A549 (cell line): ENCODE data around the gene SLC17A5. TPM values are rescaled to one million over a fixed set of nuclear protein-coding genes. Genes with fewer than 3 reads are reported as not detected.

ENCODE experiments used
- ATAC-seq, 2 experiments: fragments of 200-7000 bp in 1 of 2; fragments of >200 bp in 1 of 2; cut with Nextera tagmentation in 1 of 2; cut with Tn5 transposase in 1 of 2; 3 replicates each; pipeline versions ENCODE4 v1.8.0 to v1.9.1; 2018 to 2020; ENCODE audit warnings: mild to moderate bottlenecking in 1 of 2, moderate library complexity in 1 of 2
- CTCF ChIA-PET: fragments of 300-600 bp; sonication (Branson Sonifier 250); formaldehyde crosslinking; extraction: SDS; loops from one replicate; lab custom pipeline; 2021; ENCODE audit warnings: antibody characterized with exemption, inconsistent platforms; lab: Yijun Ruan, JAX
- POLR2A ChIA-PET: fragments of 350-600 bp; formaldehyde crosslinking; extraction: SDS; loops from one replicate; lab custom pipeline; 2021; ENCODE audit warnings: antibody characterized with exemption, inconsistent platforms; lab: Yijun Ruan, JAX
- DNase-seq, 2 experiments: peaks; one replicate each; pipeline versions ENCODE4 v3.0.0 to v3.0.0-alpha.2; 2011 to 2016; ENCODE audit warnings: low read depth in 1 of 2, low spot score in 1 of 2
- FAIRE-seq: peaks from 2 replicates; lab custom pipeline; 2011; peaks lifted over from hg19 to GRCh38; lab: Jason Lieb, UNC
- H3K27ac ChIP-seq, 2 experiments: fragments of >200 bp; sonication (Bioruptor Twin); formaldehyde crosslinking; 3 replicates each; pipeline ENCODE4 v1.5.1; 2016 to 2017
- H3K4me1 ChIP-seq: fragments of >200 bp; sonication (Bioruptor Twin); formaldehyde crosslinking; 3 replicates; pipeline ENCODE4 v1.6.1; 2016
- H3K4me2 ChIP-seq: fragments of >200 bp; sonication (Bioruptor Twin); formaldehyde crosslinking; 3 replicates; pipeline ENCODE4 v1.6.1; 2016
- H3K4me3 ChIP-seq: fragments of >200 bp; sonication (Bioruptor Twin); formaldehyde crosslinking; 3 replicates; pipeline ENCODE4 v1.5.1; 2016
- H3K9me3 ChIP-seq: fragments of >200 bp; sonication (Bioruptor Twin); formaldehyde crosslinking; 3 replicates; pipeline ENCODE4 v1.6.1; 2016
- FOSB ChIP-seq: fragments of 250-450 bp; sonication (Bioruptor Pico); IDR thresholded peaks from 2 replicates; pipeline ENCODE4 v1.5.0; 2020; ENCODE audit warnings: mild to moderate bottlenecking, moderate library complexity
- FOSL2 ChIP-seq, 2 experiments: fragments of 450-650 bp in 1 of 2; fragments of >200 bp in 1 of 2; sonication (Bioruptor Twin) in 1 of 2; formaldehyde crosslinking; IDR thresholded peaks; 2 replicates each; pipeline versions ENCODE4 v1.5.0 to v1.6.1; 2016 to 2020; ENCODE audit warnings: mild to moderate bottlenecking in 1 of 2, moderate library complexity in 1 of 2
- HDAC2 ChIP-seq: fragments of 200-600 bp; sonication (generic); IDR thresholded peaks from 2 replicates; pipeline ENCODE4 v1.6.1; 2016
- HEYL ChIP-seq: fragments of 250-450 bp; sonication (Bioruptor Pico); IDR thresholded peaks from 2 replicates; pipeline ENCODE4 v1.8.0; 2021; ENCODE audit warnings: mild to moderate bottlenecking, moderate library complexity
- HOXB13 ChIP-seq: fragments of 250-450 bp; sonication (Bioruptor Pico); IDR thresholded peaks from 2 replicates; pipeline ENCODE4 v1.5.0; 2020; ENCODE audit warnings: low read depth, mild to moderate bottlenecking, moderate library complexity
- JUNB ChIP-seq: fragments of >200 bp; sonication (Bioruptor Twin); formaldehyde crosslinking; IDR thresholded peaks from 2 replicates; pipeline ENCODE4 v1.6.1; 2016
- KDM1A ChIP-seq: fragments of 200-600 bp; sonication (generic); IDR thresholded peaks from 2 replicates; pipeline ENCODE4 v1.6.1; 2016; ENCODE audit warnings: low read depth, mild to moderate bottlenecking
- MAFK ChIP-seq: fragments of 450-650 bp; IDR thresholded peaks from 2 replicates; pipeline ENCODE4 v1.6.1; 2014; ENCODE audit not compliant: partially characterized antibody
- MAZ ChIP-seq: fragments of 150-350 bp; IDR thresholded peaks from 2 replicates; pipeline ENCODE4 v1.6.1; 2014; ENCODE audit warnings: antibody characterized with exemption, low read depth, low read length, borderline replicate concordance
- NPAS2 ChIP-seq: fragments of 250-450 bp; sonication (Bioruptor Pico); IDR thresholded peaks from 2 replicates; pipeline ENCODE4 v1.8.0; 2022; ENCODE audit warnings: mild to moderate bottlenecking, moderate library complexity, borderline replicate concordance
- RCOR1 ChIP-seq: fragments of 150-350 bp; IDR thresholded peaks from 2 replicates; pipeline ENCODE4 v1.6.1; 2014; ENCODE audit warnings: antibody characterized with exemption, low read length, low read depth
- RNF2 ChIP-seq: fragments of 200-600 bp; sonication (generic); IDR thresholded peaks from 2 replicates; pipeline ENCODE4 v1.6.1; 2016; ENCODE audit warnings: low read depth, mild to moderate bottlenecking, antibody characterized with exemption, moderate library complexity, borderline replicate concordance
- TP53 ChIP-seq: fragments of 250-450 bp; sonication (Bioruptor Pico); IDR thresholded peaks from 2 replicates; pipeline ENCODE4 v1.5.0; 2021; ENCODE audit warnings: mild to moderate bottlenecking, moderate library complexity
- ZC3H11A ChIP-seq: fragments of 450-650 bp; IDR thresholded peaks from 2 replicates; pipeline ENCODE4 v1.6.1; 2014; ENCODE audit warnings: antibody characterized with exemption, mild to moderate bottlenecking
- WGBS: methylation state at CpG from one replicate; pipeline ENCODE4 v1.1.6; 2017; ENCODE audit errors: missing lambda C conversion rate; 5-methylcytosine and 5-hydroxymethylcytosine counted together
- polyA plus RNA-seq, 4 experiments: library from polyadenylated mRNA; depleted of rRNA in 3 of 4; stranded (reverse); fragments of >200 nt; fragmentation: RNase III in 1 of 4; extraction: RNeasy Plus Mini Kit Qiagen cat#74134 plus additional on column Dnase treatment in 1 of 4; gene quantifications; 2 replicates in 3 of 4; 3 replicates in 1 of 4; pipeline ENCODE4 v1.2.3, GENCODE V29; 2011 to 2017
- TF ChIP-seq, protein P1 (sequence below): fragments of 450-650 bp; IDR thresholded peaks from 2 replicates; pipeline ENCODE4 v1.6.1; 2014; ENCODE audit warnings: antibody characterized with exemption
- TF ChIP-seq, protein P2 (sequence below): fragments of 250-450 bp; sonication (Bioruptor Pico); IDR thresholded peaks from 2 replicates; pipeline ENCODE4 v1.5.0; 2020; ENCODE audit warnings: low read depth, mild to moderate bottlenecking, moderate library complexity
- TF ChIP-seq, protein P3 (sequence below): IDR thresholded peaks from 2 replicates; pipeline ENCODE4 v1.6.1; 2012; ENCODE audit warnings: low read depth, borderline replicate concordance
- TF ChIP-seq, protein P4 (sequence below): fragments of >200 bp; sonication (Bioruptor Twin); formaldehyde crosslinking; IDR thresholded peaks from 3 replicates; pipeline ENCODE4 v1.5.1; 2016

The SLC17A5 gene
- polyA plus RNA-seq, 2 of the 4 experiments (the other 2 are of a cell fraction): 10.0 to 10.6 TPM

DNA sequence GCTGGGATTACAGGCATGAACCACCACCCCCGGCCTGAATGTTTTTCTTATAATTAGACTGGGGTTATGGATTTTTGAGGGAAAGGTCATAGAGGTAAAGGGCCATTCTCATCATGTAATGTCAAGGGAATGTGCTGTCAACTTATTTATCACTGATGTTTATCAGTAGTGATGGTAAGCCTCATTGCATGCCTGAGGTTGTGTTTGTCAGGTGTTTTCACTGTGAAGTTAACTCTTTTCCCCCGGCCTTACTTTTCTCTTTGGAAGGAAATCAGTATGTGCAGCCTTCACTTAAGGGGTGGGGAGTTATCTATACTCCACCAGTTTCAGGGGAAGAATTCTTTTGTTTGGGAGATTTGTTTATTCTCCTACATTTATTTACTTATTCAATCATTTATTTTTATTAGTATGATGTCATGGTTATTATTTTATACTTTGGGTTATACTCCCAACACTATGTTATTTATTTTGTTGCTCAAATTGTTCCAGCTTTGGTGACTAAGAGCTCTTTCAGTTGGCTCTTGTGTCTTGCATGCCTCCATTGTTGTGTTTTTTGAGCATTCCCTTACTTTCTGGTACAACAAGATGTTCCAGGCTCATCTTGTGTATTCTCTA, 2.8 kb upstream of the SLC17A5 start:
- no peak overlapping the region for H3K4me2 ChIP-seq
- no peak for FAIRE-seq

DNA sequence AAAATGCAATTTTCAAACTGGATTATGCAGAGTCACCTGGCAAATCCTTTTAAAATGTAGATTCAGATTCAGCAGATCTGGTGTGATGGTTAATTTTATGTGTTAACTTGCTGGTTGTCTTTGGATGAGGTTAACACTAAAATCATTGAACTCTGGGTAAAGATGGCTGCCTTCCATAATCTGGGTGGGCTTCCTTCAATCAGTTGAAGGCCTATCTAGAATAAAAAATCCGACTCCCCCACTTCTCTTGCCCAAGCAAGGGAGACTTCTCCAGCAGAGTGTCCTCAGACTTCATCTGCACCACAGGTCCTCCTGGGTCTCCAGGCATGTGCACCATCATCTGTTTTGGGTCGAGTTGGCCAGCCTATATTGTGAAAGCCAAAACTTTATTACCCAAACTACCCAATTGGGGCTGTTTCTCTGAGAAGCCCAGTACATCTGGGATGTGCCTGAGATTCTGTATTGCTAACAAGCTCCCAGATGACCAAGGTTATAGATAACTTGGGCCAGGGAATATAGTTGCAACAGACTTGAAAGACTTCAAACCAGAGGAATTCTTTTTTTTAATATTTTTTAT, 1.6 kb upstream of the SLC17A5 start:
- peak overlapping the region; percentile 86 for H3K4me3 ChIP-seq
- POLR2A ChIA-PET: interaction anchor here (1.1 to 1.3 kb wide), 2 partner anchors 8 to 132 kb away, joined by 3 read pairs; no protein-coding TSS in a partner anchor
- TF ChIP-seq NPAS2 (CRISPR knock-in tag) (no peak), RCOR1 (no peak)
- TF ChIP-seq, protein P1, sequence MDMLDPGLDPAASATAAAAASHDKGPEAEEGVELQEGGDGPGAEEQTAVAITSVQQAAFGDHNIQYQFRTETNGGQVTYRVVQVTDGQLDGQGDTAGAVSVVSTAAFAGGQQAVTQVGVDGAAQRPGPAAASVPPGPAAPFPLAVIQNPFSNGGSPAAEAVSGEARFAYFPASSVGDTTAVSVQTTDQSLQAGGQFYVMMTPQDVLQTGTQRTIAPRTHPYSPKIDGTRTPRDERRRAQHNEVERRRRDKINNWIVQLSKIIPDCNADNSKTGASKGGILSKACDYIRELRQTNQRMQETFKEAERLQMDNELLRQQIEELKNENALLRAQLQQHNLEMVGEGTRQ: no peak
- TF ChIP-seq, protein P2, sequence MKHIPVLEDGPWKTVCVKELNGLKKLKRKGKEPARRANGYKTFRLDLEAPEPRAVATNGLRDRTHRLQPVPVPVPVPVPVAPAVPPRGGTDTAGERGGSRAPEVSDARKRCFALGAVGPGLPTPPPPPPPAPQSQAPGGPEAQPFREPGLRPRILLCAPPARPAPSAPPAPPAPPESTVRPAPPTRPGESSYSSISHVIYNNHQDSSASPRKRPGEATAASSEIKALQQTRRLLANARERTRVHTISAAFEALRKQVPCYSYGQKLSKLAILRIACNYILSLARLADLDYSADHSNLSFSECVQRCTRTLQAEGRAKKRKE (CRISPR knock-in tag): no peak
- TF ChIP-seq, protein P3, sequence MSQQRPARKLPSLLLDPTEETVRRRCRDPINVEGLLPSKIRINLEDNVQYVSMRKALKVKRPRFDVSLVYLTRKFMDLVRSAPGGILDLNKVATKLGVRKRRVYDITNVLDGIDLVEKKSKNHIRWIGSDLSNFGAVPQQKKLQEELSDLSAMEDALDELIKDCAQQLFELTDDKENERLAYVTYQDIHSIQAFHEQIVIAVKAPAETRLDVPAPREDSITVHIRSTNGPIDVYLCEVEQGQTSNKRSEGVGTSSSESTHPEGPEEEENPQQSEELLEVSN: no peak
- H3K4me2 ChIP-seq: peak overlapping the region; percentile 87
- peak overlapping the region; percentile 90 to 97 for H3K27ac ChIP-seq
- 89% methylated on average over 2 of the region's 2 CpGs for WGBS
- FAIRE-seq: no peak
- CTCF ChIA-PET: interaction anchor here (1.1 to 3.4 kb wide), 3 partner anchors 20 to 84 kb away, joined by 3 to 15 read pairs (median 8); no protein-coding TSS in a partner anchor
- no peak for DNase-seq
- no peaks in the 10 kb centered on the region for H3K9me3 ChIP-seq
- no peak for ATAC-seq
- H3K4me1 ChIP-seq: peaks cover 16% of the 10 kb centered on the region; the same call in 2 of the 3 replicates

More for the DNA sequence above, 2.8 kb upstream of the SLC17A5 start:
- Histone ChIP-seq H3K4me3 (no peak overlapping the region), H3K4me1 (peaks cover 16% of the 10 kb centered on the region; the same call in 2 of the 3 replicates), H3K9me3 (no peaks in the 10 kb centered on the region), H3K27ac (no peak overlapping the region)
- WGBS: 76% methylated on average over 2 of the region's 2 CpGs
- ATAC-seq (no peak), DNase-seq (no peak)
- POLR2A ChIA-PET: no interaction called here
- CTCF ChIA-PET: interaction anchor here (1.2 kb wide), 1 partner anchor 77 kb away, joined by 5 read pairs; no protein-coding TSS in a partner anchor
- TF ChIP-seq, protein P3: no peak
- TF ChIP-seq HOXB13 (no peak), KDM1A (no peak), HDAC2 (no peak), RNF2 (no peak), NPAS2 (CRISPR knock-in tag) (no peak), MAZ (no peak), TP53 (CRISPR knock-in tag) (no peak), JUNB (no peak), FOSL2 (IDR thresholded peaks at IDR 0.05) (no peak), FOSL2 (CRISPR knock-in tag; IDR thresholded peaks at IDR 0.05) (no peak), ZC3H11A (no peak), MAFK (no peak), FOSB (no peak), HEYL (no peak)
- TF ChIP-seq, protein P4, sequence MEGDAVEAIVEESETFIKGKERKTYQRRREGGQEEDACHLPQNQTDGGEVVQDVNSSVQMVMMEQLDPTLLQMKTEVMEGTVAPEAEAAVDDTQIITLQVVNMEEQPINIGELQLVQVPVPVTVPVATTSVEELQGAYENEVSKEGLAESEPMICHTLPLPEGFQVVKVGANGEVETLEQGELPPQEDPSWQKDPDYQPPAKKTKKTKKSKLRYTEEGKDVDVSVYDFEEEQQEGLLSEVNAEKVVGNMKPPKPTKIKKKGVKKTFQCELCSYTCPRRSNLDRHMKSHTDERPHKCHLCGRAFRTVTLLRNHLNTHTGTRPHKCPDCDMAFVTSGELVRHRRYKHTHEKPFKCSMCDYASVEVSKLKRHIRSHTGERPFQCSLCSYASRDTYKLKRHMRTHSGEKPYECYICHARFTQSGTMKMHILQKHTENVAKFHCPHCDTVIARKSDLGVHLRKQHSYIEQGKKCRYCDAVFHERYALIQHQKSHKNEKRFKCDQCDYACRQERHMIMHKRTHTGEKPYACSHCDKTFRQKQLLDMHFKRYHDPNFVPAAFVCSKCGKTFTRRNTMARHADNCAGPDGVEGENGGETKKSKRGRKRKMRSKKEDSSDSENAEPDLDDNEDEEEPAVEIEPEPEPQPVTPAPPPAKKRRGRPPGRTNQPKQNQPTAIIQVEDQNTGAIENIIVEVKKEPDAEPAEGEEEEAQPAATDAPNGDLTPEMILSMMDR: no peak
- TF ChIP-seq, protein P2 (CRISPR knock-in tag): no peak
- TF ChIP-seq, protein P1: no peak
